SU-DHL-6 (cell line): ENCODE results near the gene PTPRS.

Source experiments
- H2AFZ ChIP-seq: fragments of 200-600 bp; sonication (generic); 2 replicates; pipeline ENCODE4 v1.6.1; 2014; ENCODE audit warnings: low read depth, mild to moderate bottlenecking, moderate library complexity, mixed read lengths, antibody characterized with exemption, low read length; ENCODE audit not compliant: severe bottlenecking
- H3F3A ChIP-seq: fragments of 200-600 bp; shearing (Covaris generic); 2 replicates; pipeline ENCODE4 v1.6.0; 2016; ENCODE audit warnings: antibody characterized with exemption, mild to moderate bottlenecking; ENCODE audit not compliant: insufficient read depth
- H3K27ac ChIP-seq: fragments of 200-600 bp; sonication (generic); 2 replicates; pipeline ENCODE4 v1.5.1; 2016; ENCODE audit warnings: low read depth, mild to moderate bottlenecking, low read length, moderate library complexity, mixed read lengths
- H3K27me3 ChIP-seq: fragments of 200-600 bp; sonication (generic), shearing (Covaris generic); 2 replicates; pipeline ENCODE4 v1.6.0; 2014; ENCODE audit warnings: mild to moderate bottlenecking, low read length
- H3K36me3 ChIP-seq: fragments of 200-600 bp; sonication (generic); 2 replicates; pipeline ENCODE4 v1.6.1; 2014; ENCODE audit warnings: mild to moderate bottlenecking, low read length, mixed read lengths
- H3K4me2 ChIP-seq: fragments of 300-600, 200-600 bp; shearing (Covaris generic), sonication (generic); 2 replicates; pipeline ENCODE4 v1.6.0; 2014; ENCODE audit warnings: low read length, low read depth, mild to moderate bottlenecking; ENCODE audit not compliant: poor library complexity, severe bottlenecking
- H3K4me3 ChIP-seq: fragments of 200-600 bp; sonication (generic); 2 replicates; pipeline ENCODE4 v1.5.1; 2014; ENCODE audit warnings: antibody characterized with exemption, low read length, mild to moderate bottlenecking, mixed read lengths; ENCODE audit not compliant: insufficient read depth, poor library complexity, severe bottlenecking
- H3K79me2 ChIP-seq: fragments of 200-600 bp; sonication (generic); 2 replicates; pipeline ENCODE4 v1.6.1; 2014; ENCODE audit warnings: mild to moderate bottlenecking, low read length, moderate library complexity; ENCODE audit not compliant: insufficient read depth
- H3K9ac ChIP-seq: fragments of 200-600 bp; sonication (generic); 2 replicates; pipeline ENCODE4 v1.7.0; 2014; ENCODE audit warnings: mild to moderate bottlenecking, low read length
- H3K9me2 ChIP-seq: fragments of 200-600 bp; sonication (generic); replicated peaks from 2 replicates; pipeline ENCODE4 v1.6.1; 2014; ENCODE audit warnings: low read length; ENCODE audit not compliant: insufficient read depth
- H3K9me3 ChIP-seq: fragments of 200-600 bp; sonication (generic); 2 replicates; pipeline ENCODE4 v1.6.1; 2014; ENCODE audit warnings: low read length, mixed read lengths; ENCODE audit not compliant: insufficient read depth
- H4K20me1 ChIP-seq: fragments of 200-600 bp; sonication (generic); 2 replicates; pipeline ENCODE4 v1.6.1; 2014; ENCODE audit warnings: low read depth, mild to moderate bottlenecking, antibody characterized with exemption, low read length, moderate library complexity, mixed read lengths
- EZH2phosphoT487 ChIP-seq: fragments of 200-600 bp; sonication (generic), shearing (Covaris generic); conservative IDR thresholded peaks from 2 replicates; pipeline ENCODE4 v1.6.1; 2018; ENCODE audit warnings: mild to moderate bottlenecking, antibody characterized with exemption, low read length, moderate library complexity, mixed read lengths
- TF ChIP-seq, protein P1 (sequence below): fragments of 200-600 bp; sonication (generic); IDR thresholded peaks from one replicate; pipeline ENCODE4 v1.5.1; 2017; ENCODE audit warnings: antibody characterized with exemption, mild to moderate bottlenecking, low read length, moderate library complexity; ENCODE audit not compliant: insufficient read depth, poor library complexity, severe bottlenecking

Gene PTPRS

DNA sequence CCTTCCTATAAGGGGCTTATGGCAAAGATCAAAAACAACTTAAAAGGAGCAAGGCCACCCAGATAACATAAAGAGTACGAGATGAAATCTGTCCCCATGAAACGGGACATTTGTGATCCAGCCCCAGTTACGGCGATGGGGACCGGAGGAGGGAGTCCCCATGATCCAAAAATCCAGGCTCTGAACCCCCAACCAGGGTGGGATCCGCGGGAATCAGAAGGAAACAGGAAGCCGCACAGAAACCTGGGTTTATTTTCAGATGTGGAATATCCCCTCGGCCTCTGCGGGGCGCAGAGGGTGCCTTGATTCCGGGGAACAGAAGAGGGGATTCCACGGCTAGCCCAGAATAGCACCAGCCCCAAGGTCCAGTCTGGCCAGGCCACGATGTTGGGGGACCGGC is 5.0 kb downstream of the PTPRS start:
- no peaks in the 10 kb centered on the region for H3F3A ChIP-seq
- H3K36me3 ChIP-seq: no peaks in the 10 kb centered on the region
- TF ChIP-seq EZH2phosphoT487: no peak
- TF ChIP-seq, protein P1, sequence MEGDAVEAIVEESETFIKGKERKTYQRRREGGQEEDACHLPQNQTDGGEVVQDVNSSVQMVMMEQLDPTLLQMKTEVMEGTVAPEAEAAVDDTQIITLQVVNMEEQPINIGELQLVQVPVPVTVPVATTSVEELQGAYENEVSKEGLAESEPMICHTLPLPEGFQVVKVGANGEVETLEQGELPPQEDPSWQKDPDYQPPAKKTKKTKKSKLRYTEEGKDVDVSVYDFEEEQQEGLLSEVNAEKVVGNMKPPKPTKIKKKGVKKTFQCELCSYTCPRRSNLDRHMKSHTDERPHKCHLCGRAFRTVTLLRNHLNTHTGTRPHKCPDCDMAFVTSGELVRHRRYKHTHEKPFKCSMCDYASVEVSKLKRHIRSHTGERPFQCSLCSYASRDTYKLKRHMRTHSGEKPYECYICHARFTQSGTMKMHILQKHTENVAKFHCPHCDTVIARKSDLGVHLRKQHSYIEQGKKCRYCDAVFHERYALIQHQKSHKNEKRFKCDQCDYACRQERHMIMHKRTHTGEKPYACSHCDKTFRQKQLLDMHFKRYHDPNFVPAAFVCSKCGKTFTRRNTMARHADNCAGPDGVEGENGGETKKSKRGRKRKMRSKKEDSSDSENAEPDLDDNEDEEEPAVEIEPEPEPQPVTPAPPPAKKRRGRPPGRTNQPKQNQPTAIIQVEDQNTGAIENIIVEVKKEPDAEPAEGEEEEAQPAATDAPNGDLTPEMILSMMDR: no peak
- H3K4me2 ChIP-seq: no peak overlapping the region
- no peak overlapping the region for H3K27ac ChIP-seq
- H3K4me3 ChIP-seq: no peak overlapping the region
- no peaks in the 10 kb centered on the region for H3K27me3 ChIP-seq
- no peak overlapping the region for H2AFZ ChIP-seq
- H3K9me3 ChIP-seq: no peaks in the 10 kb centered on the region
- no peaks in the 10 kb centered on the region for H3K79me2 ChIP-seq
- H3K9me2 ChIP-seq: no peaks in the 10 kb centered on the region
- H3K9ac ChIP-seq: no peak overlapping the region
- H4K20me1 ChIP-seq: no peaks in the 10 kb centered on the region

DNA sequence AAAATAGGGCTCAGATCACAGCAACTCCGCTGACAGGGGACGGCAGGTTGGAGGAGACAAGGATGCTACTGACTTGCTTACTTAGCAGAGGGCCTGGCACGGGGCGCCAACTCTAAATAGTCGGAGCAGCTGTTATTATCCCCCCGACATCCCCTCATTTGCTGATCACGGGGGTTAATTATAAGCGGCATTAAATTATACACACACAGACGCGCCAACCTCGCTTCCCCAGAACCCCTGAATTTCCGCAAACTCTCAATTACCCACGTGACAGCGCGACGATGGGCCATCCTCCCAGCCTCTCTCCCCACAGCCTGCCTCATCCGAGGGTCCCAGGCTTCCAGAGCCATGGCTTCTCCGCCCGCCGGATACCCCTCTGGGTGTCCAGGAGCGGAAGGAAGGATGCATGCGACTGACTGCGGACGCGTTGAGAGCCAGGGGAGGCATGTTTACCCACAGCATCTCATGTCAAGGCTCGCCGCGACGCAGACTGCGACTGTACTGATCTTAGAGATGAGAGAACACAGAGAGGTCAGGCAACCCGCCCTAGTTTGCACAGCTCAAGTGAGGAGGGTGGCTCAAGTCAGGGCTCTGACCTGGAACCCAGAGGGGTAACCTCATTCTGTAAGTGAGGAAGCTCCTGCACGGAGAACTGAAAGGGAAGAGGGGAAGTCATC is 5.7 kb downstream of the PTPRS start:
- no peak for TF ChIP-seq EZH2phosphoT487
- TF ChIP-seq, protein P1: no peak
- Histone ChIP-seq H3K4me3 (no peak overlapping the region), H2AFZ (no peak overlapping the region), H3K79me2 (no peaks in the 10 kb centered on the region), H3K4me2 (no peak overlapping the region), H3K9me2 (no peaks in the 10 kb centered on the region), H4K20me1 (no peaks in the 10 kb centered on the region), H3F3A (no peaks in the 10 kb centered on the region), H3K9ac (no peak overlapping the region), H3K27me3 (no peaks in the 10 kb centered on the region), H3K36me3 (no peaks in the 10 kb centered on the region), H3K9me3 (no peaks in the 10 kb centered on the region), H3K27ac (no peak overlapping the region)

DNA sequence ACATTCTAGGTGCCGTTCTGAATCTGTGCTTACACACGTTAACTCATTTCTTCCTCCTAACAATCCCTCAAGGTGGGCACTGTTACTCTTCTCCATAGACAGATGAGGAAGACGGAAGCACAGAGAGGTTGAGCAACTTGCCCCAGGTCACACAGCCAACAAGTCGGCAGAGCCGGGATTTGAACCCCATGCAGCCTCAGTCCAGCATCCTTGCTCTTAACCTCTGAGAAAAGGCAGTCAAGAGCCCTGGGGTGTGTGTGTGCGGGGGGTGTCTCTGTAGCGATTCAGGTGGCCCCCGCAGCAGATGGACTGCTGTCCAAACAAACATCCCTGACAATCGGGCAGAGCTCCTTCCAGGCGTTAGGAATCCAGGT is 6.3 kb downstream of the PTPRS start:
- no peak overlapping the region for H3K4me3 ChIP-seq
- H3K79me2 ChIP-seq: no peaks in the 10 kb centered on the region
- H3K27me3 ChIP-seq: no peaks in the 10 kb centered on the region
- H3F3A ChIP-seq: no peaks in the 10 kb centered on the region
- H3K36me3 ChIP-seq: no peaks in the 10 kb centered on the region
- no peak overlapping the region for H3K27ac ChIP-seq
- TF ChIP-seq EZH2phosphoT487: no peak
- TF ChIP-seq, protein P1: no peak
- H4K20me1 ChIP-seq: no peaks in the 10 kb centered on the region
- no peaks in the 10 kb centered on the region for H3K9me3 ChIP-seq
- H3K9ac ChIP-seq: no peak overlapping the region
- no peak overlapping the region for H3K4me2 ChIP-seq
- H2AFZ ChIP-seq: no peak overlapping the region
- H3K9me2 ChIP-seq: no peaks in the 10 kb centered on the region
